ENCODE measurements around the gene TNFRSF18. TPM values are rescaled to one million over a fixed set of nuclear protein-coding genes. Genes with fewer than 3 reads are reported as not detected.

TNFRSF18 gene
- total and polyA plus RNA-seq, 4 donors = 0.17 to 0.24 (median 0.19) TPM; not detected in 1

GRCh38 chr1:1198423-1199140 lies 7.8 kb downstream of the TNFRSF18 start:
- Histone ChIP-seq H3K27ac (ENCODE audit: low read depth in 1 of 2, low read length in 2 of 2) (no peak overlapping the region), H3K9ac (ENCODE audit: low read depth in 1 of 2, low read length in 2 of 2) (no peak overlapping the region), H3K36me3 (ENCODE audit: control insufficient read depth in 4 of 4, insufficient read depth in 3 of 4, low read depth in 1 of 4, low read length in 3 of 4) (no peaks in the 10 kb centered on the region), H3K4me3 (ENCODE audit: low read depth in 1 of 3, low read length in 3 of 3) (no peak overlapping the region), H3K9me3 (ENCODE audit: control insufficient read depth in 4 of 4, low read length in 3 of 4) (no peaks in the 10 kb centered on the region), H3K4me1 (ENCODE audit: control insufficient read depth in 4 of 4, insufficient read depth in 4 of 4, low read length in 3 of 4) (peaks cover 0 to 9% (median 0%) of the 10 kb centered on the region in 4 donors), H3K27me3 (ENCODE audit: control insufficient read depth in 4 of 4, insufficient read depth in 4 of 4, low read length in 3 of 4) (no peaks in the 10 kb centered on the region)
- TF ChIP-seq ATF3 (IDR thresholded peaks at IDR 0.05) (no peak), EGR1 (IDR thresholded peaks at IDR 0.05; ENCODE audit: low read depth in 2 of 2) (no peak), YY1 (IDR thresholded peaks at IDR 0.05) (no peak), FOXA1 (IDR thresholded peaks at IDR 0.05) (no peak), ZBTB33 (IDR thresholded peaks at IDR 0.05) (no peak), SP1 (IDR thresholded peaks at IDR 0.05) (no peak), REST (IDR thresholded peaks at IDR 0.05) (no peak), GABPA (IDR thresholded peaks at IDR 0.05 in 1 of 2, conservative IDR thresholded peaks at IDR 0.05 in 1 of 2) (no peak), RXRA (IDR thresholded peaks at IDR 0.05) (no peak), CTCF (IDR thresholded peaks at IDR 0.05; ENCODE audit: low read depth, low read length, missing input control) (no peak), JUND (IDR thresholded peaks at IDR 0.05) (no peak), NR2F2 (IDR thresholded peaks at IDR 0.05) (no peak), MAX (IDR thresholded peaks at IDR 0.05) (no peak), HNF4G (IDR thresholded peaks at IDR 0.05) (no peak), FOXA2 (IDR thresholded peaks at IDR 0.05) (no peak)
- no peak for DNase-seq (ENCODE audit: low spot score)
- WGBS = 80% methylated on average over 23 of the region's 23 CpGs
